ENCODE data around the gene CLSTN1. TPM values are rescaled to one million over a fixed set of nuclear protein-coding genes. Genes with fewer than 3 reads are reported as not detected.

CLSTN1 gene
- total and polyA plus RNA-seq, 2 of the 13 experiments (the other 11 are each of a cell fraction or from before 2014, with no cell fraction given), result 19.7 to 29.8 TPM

GRCh38 chr1:9827558-9828185 is 3.9 kb upstream of the CLSTN1 start:
- POLR2A ChIA-PET, result interaction anchor here (1.2 to 1.7 kb wide), 2 partner anchors 8 to 110 kb away, joined by 3 to 6 read pairs; no protein-coding TSS in a partner anchor
- ATAC-seq, result peak; percentile 8; the same call in 1 of the 3 replicates

More at GRCh38 chr1:9827558-9828185, 3.9 kb upstream of the CLSTN1 start:
- no peaks in the 10 kb centered on the region for H3K36me3 ChIP-seq (replicated peaks in 1 of 2; ENCODE audit: control insufficient read depth in 1 of 2, insufficient read depth in 2 of 2, low read length in 2 of 2)
- H3K9me3 ChIP-seq (ENCODE audit: low read length), result no peaks in the 10 kb centered on the region
- H3K4me2 ChIP-seq (ENCODE audit: low read depth, low read length), result peak overlapping the region; percentile 68
- 0 out of 2 replicates have a peak, but pooled peaks cover 3% of the 10 kb centered on the region for H4K20me1 ChIP-seq (ENCODE audit: insufficient read depth, low read length)
- no peak overlapping the region for H3K9ac ChIP-seq (ENCODE audit: insufficient read depth, low read depth, low read length)
- no peak for TF ChIP-seq MXD4 (CRISPR knock-in tag; IDR thresholded peaks at IDR 0.05)
- TF ChIP-seq HDAC1 (CRISPR knock-in tag; IDR thresholded peaks at IDR 0.05), result no peak
- TF ChIP-seq, protein P1, sequence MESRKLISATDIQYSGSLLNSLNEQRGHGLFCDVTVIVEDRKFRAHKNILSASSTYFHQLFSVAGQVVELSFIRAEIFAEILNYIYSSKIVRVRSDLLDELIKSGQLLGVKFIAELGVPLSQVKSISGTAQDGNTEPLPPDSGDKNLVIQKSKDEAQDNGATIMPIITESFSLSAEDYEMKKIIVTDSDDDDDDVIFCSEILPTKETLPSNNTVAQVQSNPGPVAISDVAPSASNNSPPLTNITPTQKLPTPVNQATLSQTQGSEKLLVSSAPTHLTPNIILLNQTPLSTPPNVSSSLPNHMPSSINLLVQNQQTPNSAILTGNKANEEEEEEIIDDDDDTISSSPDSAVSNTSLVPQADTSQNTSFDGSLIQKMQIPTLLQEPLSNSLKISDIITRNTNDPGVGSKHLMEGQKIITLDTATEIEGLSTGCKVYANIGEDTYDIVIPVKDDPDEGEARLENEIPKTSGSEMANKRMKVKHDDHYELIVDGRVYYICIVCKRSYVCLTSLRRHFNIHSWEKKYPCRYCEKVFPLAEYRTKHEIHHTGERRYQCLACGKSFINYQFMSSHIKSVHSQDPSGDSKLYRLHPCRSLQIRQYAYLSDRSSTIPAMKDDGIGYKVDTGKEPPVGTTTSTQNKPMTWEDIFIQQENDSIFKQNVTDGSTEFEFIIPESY (CRISPR knock-in tag; IDR thresholded peaks at IDR 0.05), result peak; percentile 46; the same call in 1 of the 2 replicates
- TF ChIP-seq, protein P2, sequence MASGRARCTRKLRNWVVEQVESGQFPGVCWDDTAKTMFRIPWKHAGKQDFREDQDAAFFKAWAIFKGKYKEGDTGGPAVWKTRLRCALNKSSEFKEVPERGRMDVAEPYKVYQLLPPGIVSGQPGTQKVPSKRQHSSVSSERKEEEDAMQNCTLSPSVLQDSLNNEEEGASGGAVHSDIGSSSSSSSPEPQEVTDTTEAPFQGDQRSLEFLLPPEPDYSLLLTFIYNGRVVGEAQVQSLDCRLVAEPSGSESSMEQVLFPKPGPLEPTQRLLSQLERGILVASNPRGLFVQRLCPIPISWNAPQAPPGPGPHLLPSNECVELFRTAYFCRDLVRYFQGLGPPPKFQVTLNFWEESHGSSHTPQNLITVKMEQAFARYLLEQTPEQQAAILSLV (CRISPR knock-in tag; IDR thresholded peaks at IDR 0.05; ENCODE audit: borderline replicate concordance), result no peak
- no peak for TF ChIP-seq AGO2 (optimal IDR thresholded peaks at IDR 0.05; ENCODE audit: low read depth, low read length)
- TF ChIP-seq NFIB (CRISPR knock-in tag; IDR thresholded peaks at IDR 0.05; ENCODE audit: borderline replicate concordance), result no peak
- TF ChIP-seq, protein P3, sequence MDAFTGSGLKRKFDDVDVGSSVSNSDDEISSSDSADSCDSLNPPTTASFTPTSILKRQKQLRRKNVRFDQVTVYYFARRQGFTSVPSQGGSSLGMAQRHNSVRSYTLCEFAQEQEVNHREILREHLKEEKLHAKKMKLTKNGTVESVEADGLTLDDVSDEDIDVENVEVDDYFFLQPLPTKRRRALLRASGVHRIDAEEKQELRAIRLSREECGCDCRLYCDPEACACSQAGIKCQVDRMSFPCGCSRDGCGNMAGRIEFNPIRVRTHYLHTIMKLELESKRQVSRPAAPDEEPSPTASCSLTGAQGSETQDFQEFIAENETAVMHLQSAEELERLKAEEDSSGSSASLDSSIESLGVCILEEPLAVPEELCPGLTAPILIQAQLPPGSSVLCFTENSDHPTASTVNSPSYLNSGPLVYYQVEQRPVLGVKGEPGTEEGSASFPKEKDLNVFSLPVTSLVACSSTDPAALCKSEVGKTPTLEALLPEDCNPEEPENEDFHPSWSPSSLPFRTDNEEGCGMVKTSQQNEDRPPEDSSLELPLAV (CRISPR knock-in tag; conservative IDR thresholded peaks at IDR 0.05; ENCODE audit: low read depth), result no peak
- TF ChIP-seq GMEB2 (CRISPR knock-in tag; IDR thresholded peaks at IDR 0.05; ENCODE audit: low read depth), result no peak
- TF ChIP-seq ZNF687 (CRISPR knock-in tag; IDR thresholded peaks at IDR 0.05), result peak; percentile 54
- H3K27ac ChIP-seq (ENCODE audit: extremely low read length, insufficient read depth, low read length), result no peak overlapping the region
- H2AFZ ChIP-seq (ENCODE audit: low read length), result no peak overlapping the region
- DNase-seq (ENCODE audit: low spot score), result no peak
- intact Hi-C loops (cut with micrococcal nuclease; ENCODE audit: unreplicated experiment) (loop anchor here (5.0 kb wide), 1 partner anchor 45 kb away; no protein-coding TSS in a partner anchor), in situ Hi-C loops (cut with HindIII; ENCODE audit: extremely low pct_ligation_motif_present, low pct_unique_long_range_greater_than_20kb) (no loop called here)
- FAIRE-seq, result no peak
- CTCF ChIA-PET (ENCODE audit: low intra/inter-chr PET ratio, low total read pairs), result no interaction called here
- no TSS peak for BruUV-seq (replicated peaks)
- WGBS (ENCODE audit: low lambda C conversion rate), result 33% methylated on average over 20 of the region's 24 CpGs
- peak overlapping the region; percentile 15 to 59 (median 37); a peak in 4 of 6 replicates for H3K4me3 ChIP-seq (replicated peaks in 1 of 3; ENCODE audit: insufficient read depth in 1 of 3, low read depth in 2 of 3, low read length in 3 of 3)
- peaks cover 0 to 4% of the 10 kb centered on the region in 2 experiments; a peak in 1 of 5 replicates for H3K27me3 ChIP-seq (ENCODE audit: control insufficient read depth in 1 of 2, insufficient read depth in 2 of 2, low read length in 2 of 2)
- H3K79me2 ChIP-seq (ENCODE audit: insufficient read depth, low read length), result peaks cover 4% of the 10 kb centered on the region
- peaks cover 38% of the 10 kb centered on the region for H3K4me1 ChIP-seq (ENCODE audit: insufficient read depth, low read length)

Data from HepG2 (cell line).